ENCODE results near the gene CDH13.

GRCh38 chr16:83520596-83520995 lies 893.8 kb downstream of the CDH13 start:
- TF ChIP-seq EZH2 (IDR thresholded peaks at IDR 0.05) = no peak
- TF ChIP-seq POLR2AphosphoS5 (IDR thresholded peaks at IDR 0.05; ENCODE audit: borderline replicate concordance, low read depth, low read length) = no peak

All from SK-N-MC (cell line).